ENCODE results near the gene NUF2. TPM values are rescaled to one million over a fixed set of nuclear protein-coding genes. Genes with fewer than 3 reads are reported as not detected.
A peak's percentile ranks its signal among the peaks of the same experiment; 100 is the strongest.

Gene NUF2
- total and polyA plus RNA-seq, 10 of the 15 experiments (the other 5 are each of a cell fraction or from before 2014, with no cell fraction given) = 27.4 to 62.6 (median 49.1) TPM

GRCh38 chr1:163273766-163274441 is 47.9 kb upstream of the NUF2 start (continued):
- no peak for TF ChIP-seq ZNF687 (IDR thresholded peaks at IDR 0.05)

GRCh38 chr1:163275222-163275621 is 46.5 kb upstream of the NUF2 start:
- BruUV-seq (replicated peaks) = no TSS peak
- Histone ChIP-seq H4K20me1 (ENCODE audit: control insufficient read depth, insufficient read depth) (no peaks in the 10 kb centered on the region), H3K4me2 (ENCODE audit: control insufficient read depth, insufficient read depth) (no peak overlapping the region), H3K27me3 (replicated peaks in 1 of 2; ENCODE audit: control insufficient read depth in 2 of 2, insufficient read depth in 2 of 2, low read length in 1 of 2) (no peaks in the 10 kb centered on the region), H3K9me3 (replicated peaks; ENCODE audit: control insufficient read depth, insufficient read depth, low read length) (peaks cover 6% of the 10 kb centered on the region; the same call in 2 of the 3 replicates), H3K4me3 (no peak overlapping the region), H3K36me3 (ENCODE audit: control insufficient read depth in 2 of 2, insufficient read depth in 2 of 2, low read length in 1 of 2) (peaks cover 0 to 3% of the 10 kb centered on the region in 2 experiments; a peak in 1 of 4 replicates), H3K79me2 (ENCODE audit: control insufficient read depth, insufficient read depth, low read length) (no peaks in the 10 kb centered on the region), H3K9ac (ENCODE audit: control insufficient read depth, insufficient read depth, low read length) (no peak overlapping the region), H3K4me1 (ENCODE audit: control insufficient read depth, insufficient read depth, low read length) (no peaks in the 10 kb centered on the region), H3K27ac (ENCODE audit: control insufficient read depth, insufficient read depth) (no peak overlapping the region), H2AFZ (ENCODE audit: control insufficient read depth, low read depth, low read length) (no peak overlapping the region)
- SMC1A ChIA-PET (ENCODE audit: uncharacterized antibody, unreplicated experiment) = interaction anchor here (0.6 to 1.5 kb wide), 3 partner anchors 26 to 447 kb away, joined by 3 to 4 read pairs (median 4); no protein-coding TSS in a partner anchor
- POLR2A ChIA-PET = no interaction called here
- WGBS (ENCODE audit: insufficient coverage, insufficient replicate concordance, low lambda C conversion rate, missing lambda C conversion rate) = 95% methylated on average over 1 of the region's 1 CpG
- FAIRE-seq (peak; percentile 35), DNase-seq (ENCODE audit: low read depth, low spot score) (no peak), ATAC-seq (peak; percentile 77)
- intact Hi-C loops (cut with micrococcal nuclease; ENCODE audit: unreplicated experiment) = no loop called here
- in situ Hi-C loops (cut with MboI) = no loop called here
- RAD21 ChIA-PET (ENCODE audit: unreplicated experiment) = no interaction called here
- no peak for TF ChIP-seq IKZF1 (conservative IDR thresholded peaks at IDR 0.05)
- TF ChIP-seq ATF3 (IDR thresholded peaks at IDR 0.05; ENCODE audit: borderline replicate concordance, extremely low read depth, low read depth, low read length) = no peak
- TF ChIP-seq JUND (IDR thresholded peaks at IDR 0.05; ENCODE audit: low read depth, low read length) = no peak
- no peak for TF ChIP-seq CREB1 (IDR thresholded peaks at IDR 0.05; ENCODE audit: low read depth)
- no peak for TF ChIP-seq CUX1 (IDR thresholded peaks at IDR 0.05; ENCODE audit: insufficient replicate concordance, low read depth, low read length)
- no peak for TF ChIP-seq NR2C1 (IDR thresholded peaks at IDR 0.05)
- no peak for TF ChIP-seq SREBF2 (IDR thresholded peaks at IDR 0.05; ENCODE audit: low read length)
- no peak for TF ChIP-seq CBFB (IDR thresholded peaks at IDR 0.05; ENCODE audit: low read depth)
- no peak for TF ChIP-seq MTA3 (IDR thresholded peaks at IDR 0.05; ENCODE audit: borderline replicate concordance, low read length)
- TF ChIP-seq TBL1XR1 (IDR thresholded peaks at IDR 0.05; ENCODE audit: low read depth, low read length) = no peak
- TF ChIP-seq GABPA (IDR thresholded peaks at IDR 0.05; ENCODE audit: low read depth) = no peak
- TF ChIP-seq HDAC2 (IDR thresholded peaks at IDR 0.05) = no peak
- CTCF ChIA-PET = interaction anchor here (1.4 to 1.6 kb wide), 2 partner anchors 19 to 41 kb away, joined by 3 to 4 read pairs; no protein-coding TSS in a partner anchor

All from GM12878 (cell line).